Endothelial cell of umbilical vein (primary cell): ENCODE data around the gene SLC6A7. TPM values are rescaled to one million over a fixed set of nuclear protein-coding genes. Genes with fewer than 3 reads are reported as not detected.

Source experiments
- BruUV-seq: library from RNA; stranded (reverse); fragments of 400-500 nt; replicated peaks from 2 replicates; lab custom pipeline; 2021; lab: Mats Ljungman, UMichigan
- CTCF ChIA-PET: fragments of 300-600, 350-600 bp; sonication (Branson Sonifier 250); formaldehyde crosslinking; loops from one replicate; lab custom pipeline; 2021; ENCODE audit warnings: antibody characterized with exemption, inconsistent platforms; lab: Charles Lee
- POLR2A ChIA-PET: fragments of 300-600, 350-600 bp; sonication (Branson Sonifier 250); formaldehyde crosslinking; loops from one replicate; lab custom pipeline; 2021; ENCODE audit warnings: antibody characterized with exemption, inconsistent platforms; lab: Charles Lee
- DNase-seq: peaks from one replicate; pipeline ENCODE4 v3.0.0-alpha.2; 2011; ENCODE audit warnings: low read depth, low spot score
- FAIRE-seq: peaks from 2 replicates; lab custom pipeline; 2011; peaks lifted over from hg19 to GRCh38; lab: Jason Lieb, UNC
- H2AFZ ChIP-seq: 2 replicates; pipeline ENCODE4 v1.6.0; 2012; ENCODE audit warnings: low read depth, low read length, control low read depth, inconsistent platforms
- H3K27ac ChIP-seq: 2 replicates; pipeline ENCODE4 v1.5.1; 2011; ENCODE audit warnings: low read depth, mild to moderate bottlenecking, control low read depth, low read length, moderate library complexity; ENCODE audit not compliant: insufficient read depth
- H3K27me3 ChIP-seq, 2 experiments: 2 replicates each; pipeline versions ENCODE4 v1.6.0 to v1.6.1; 2011; ENCODE audit warnings: low read length in 2 of 2, mixed read lengths in 1 of 2; ENCODE audit not compliant: control insufficient read depth in 2 of 2, insufficient read depth in 2 of 2
- H3K36me3 ChIP-seq, 2 experiments: 2 replicates in 1 of 2; 3 replicates in 1 of 2; pipeline ENCODE4 v1.5.1; 2011; ENCODE audit warnings: low read length in 2 of 2, mild to moderate bottlenecking in 1 of 2, moderate library complexity in 1 of 2; ENCODE audit not compliant: control insufficient read depth in 2 of 2, insufficient read depth in 2 of 2; ENCODE audit errors: extremely low read depth in 1 of 2
- H3K4me1 ChIP-seq: 3 replicates; pipeline ENCODE4 v1.5.1; 2011; ENCODE audit warnings: mild to moderate bottlenecking, low read length; ENCODE audit not compliant: control insufficient read depth, insufficient read depth; ENCODE audit errors: extremely low read depth
- H3K4me2 ChIP-seq: 2 replicates; pipeline ENCODE4 v1.6.1; 2011; ENCODE audit warnings: low read length, control low read depth, mixed read lengths; ENCODE audit not compliant: insufficient read depth
- H3K4me3 ChIP-seq, 3 experiments: fragments of 200-600 bp in 1 of 3; sonication (generic), shearing (Covaris generic) in 1 of 3; replicated peaks in 1 of 3; 2 replicates each; pipeline ENCODE4 v1.5.1; 2011 to 2016; ENCODE audit warnings: control low read depth in 3 of 3, low read length in 3 of 3, mild to moderate bottlenecking in 2 of 3, inconsistent platforms in 1 of 3, low read depth in 1 of 3, moderate library complexity in 1 of 3; ENCODE audit not compliant: insufficient read depth in 1 of 3
- H3K79me2 ChIP-seq: 2 replicates; pipeline ENCODE4 v1.6.0; 2012; ENCODE audit warnings: low read length, inconsistent platforms; ENCODE audit not compliant: control insufficient read depth, insufficient read depth
- H3K9ac ChIP-seq: replicated peaks from 2 replicates; pipeline ENCODE3; 2011; ENCODE audit warnings: low read length, control low read depth; ENCODE audit not compliant: insufficient read depth; ENCODE audit errors: extremely low read depth
- H3K9me1 ChIP-seq: replicated peaks from 3 replicates; pipeline ENCODE4 v1.6.0; 2011; ENCODE audit warnings: mild to moderate bottlenecking, low read length; ENCODE audit not compliant: control insufficient read depth, insufficient read depth; ENCODE audit errors: extremely low read depth
- H3K9me3 ChIP-seq: replicated peaks from 2 replicates; pipeline ENCODE4 v1.5.1; 2012; ENCODE audit warnings: low read length, inconsistent platforms; ENCODE audit not compliant: control insufficient read depth, insufficient read depth
- H4K20me1 ChIP-seq: replicated peaks from 2 replicates; pipeline ENCODE3; 2011; ENCODE audit warnings: mild to moderate bottlenecking, low read length; ENCODE audit not compliant: control insufficient read depth, insufficient read depth; ENCODE audit errors: extremely low read depth
- CTCF ChIP-seq, 2 donors: IDR thresholded peaks; 1 replicate in 1 of 2; 2 replicates in 1 of 2; pipeline ENCODE4 v1.5.1; 2011; ENCODE audit warnings: low read length in 2 of 2, mild to moderate bottlenecking in 2 of 2, moderate library complexity in 2 of 2, control low read depth in 1 of 2, inconsistent platforms in 1 of 2, low read depth in 1 of 2; ENCODE audit not compliant: insufficient read depth in 1 of 2; ENCODE audit errors: extremely low read depth in 1 of 2
- FOS ChIP-seq: IDR thresholded peaks from 2 replicates; pipeline ENCODE4 v1.6.1; 2011; ENCODE audit warnings: mild to moderate bottlenecking, low read length, moderate library complexity, borderline replicate concordance; ENCODE audit not compliant: insufficient read depth
- GATA2 ChIP-seq: IDR thresholded peaks from 2 replicates; pipeline ENCODE4 v1.7.0; 2011; ENCODE audit warnings: low read depth, mild to moderate bottlenecking, moderate library complexity, mixed read lengths, low read length; ENCODE audit not compliant: insufficient read length, insufficient read depth
- MYC ChIP-seq: IDR thresholded peaks from one replicate; pipeline ENCODE4 v1.6.1; 2011; ENCODE audit warnings: mild to moderate bottlenecking, low read depth, low read length
- POLR2A ChIP-seq: IDR thresholded peaks from 2 replicates; pipeline ENCODE4 v1.6.1; 2012; ENCODE audit warnings: low read depth, mild to moderate bottlenecking, control low read depth, low read length
- POLR2AphosphoS5 ChIP-seq: IDR thresholded peaks from 2 replicates; pipeline ENCODE4 v1.6.1; 2012; ENCODE audit warnings: low read depth, mild to moderate bottlenecking, control low read depth, low read length, moderate library complexity; ENCODE audit not compliant: insufficient read depth
- dilution Hi-C: fragments of 300-500 bp; cut with MboI; formaldehyde crosslinking; loops from one replicate; pipeline ENCODE4 v1.15.0; 2019; ENCODE audit warnings: low sequenced_read_pairs; ENCODE audit not compliant: extremely low pct_ligation_motif_present
- intact Hi-C: fragments of 100-400 bp; cut with micrococcal nuclease; formaldehyde crosslinking; loops from one replicate; pipeline ENCODE4 v1.10.0; 2022
- polyA plus RNA-seq, 4 experiments: library from polyadenylated mRNA; depleted of rRNA in 3 of 4; stranded (reverse) in 3 of 4; unstranded in 1 of 4; fragments of >200 nt; gene quantifications; 2 replicates each; pipeline versions ENCODE4 v1.2.1 to v1.2.3, GENCODE V29; 2011 to 2012; ENCODE audit warnings: missing spikeins in 1 of 4
- total RNA-seq: library from RNA; stranded (reverse); gene quantifications from 2 replicates; pipeline ENCODE4 v1.2.3, GENCODE V29; 2021

The SLC6A7 gene
- total and polyA plus RNA-seq, 2 donors (not counting 3 experiments of a cell fraction or from before 2014, with no cell fraction given), result not detected

GRCh38 chr5:150256410-150257064, 66.7 kb downstream of the SLC6A7 start:
- H3K36me3 ChIP-seq, result no peaks in the 10 kb centered on the region
- BruUV-seq, result no TSS peak
- no peaks in the 10 kb centered on the region for H3K27me3 ChIP-seq
- FAIRE-seq (no peak), DNase-seq (no peak)
- H3K79me2 ChIP-seq, result no peaks in the 10 kb centered on the region
- no peak overlapping the region for H3K9ac ChIP-seq
- no peaks in the 10 kb centered on the region for H3K9me1 ChIP-seq
- H4K20me1 ChIP-seq, result no peaks in the 10 kb centered on the region
- no peaks in the 10 kb centered on the region for H3K9me3 ChIP-seq
- no peak overlapping the region for H3K4me3 ChIP-seq
- dilution Hi-C loops (no loop called here), intact Hi-C loops (no loop called here)
- no peak overlapping the region for H3K4me2 ChIP-seq
- no peak for TF ChIP-seq FOS
- TF ChIP-seq CTCF (IDR thresholded peaks at IDR 0.05; ENCODE audit: extremely low read depth in 1 of 2, insufficient read depth in 1 of 2, low read depth in 1 of 2, low read length in 2 of 2), result no peak
- TF ChIP-seq GATA2, result no peak
- no peak for TF ChIP-seq MYC
- TF ChIP-seq POLR2AphosphoS5, result no peak
- no peak for TF ChIP-seq POLR2A
- no peak overlapping the region for H3K27ac ChIP-seq
- no peaks in the 10 kb centered on the region for H3K4me1 ChIP-seq
- ChIA-PET POLR2A (no interaction called here), CTCF (interaction anchor here (1.0 to 2.5 kb wide), 2 partner anchors 10 to 11 kb away, joined by 3 to 7 read pairs; no protein-coding TSS in a partner anchor)
- no peak overlapping the region for H2AFZ ChIP-seq
